HG03025 (cell line): ENCODE results near the gene PDIA2.

Experiments
- ATAC-seq: cut with Tn5 transposase; IDR thresholded peaks from one replicate; pipeline ENCODE4 v1.9.1; 2021; ENCODE audit warnings: mild to moderate bottlenecking, moderate library complexity; ENCODE audit not compliant: unreplicated experiment, low FRiP score

Gene PDIA2

GRCh38 chr16:279531-279930 lies 3.4 kb upstream of the PDIA2 start:
- no peak for ATAC-seq

- ATAC-seq, result no peak
Observed at GRCh38 chr16:280005-280460, 2.9 kb upstream of the PDIA2 start.

GRCh38 chr16:280552-280951 lies 2.4 kb upstream of the PDIA2 start, which contains the start of gene ARHGDIG:
Gene ARHGDIG (plus strand): TSS chr16:280591. CDS start chr16:280681, 90 bp downstream.
- ATAC-seq, result no peak

- no peak for ATAC-seq
Observed at GRCh38 chr16:280991-281659, 1.8 kb upstream of the PDIA2 start.

- no peak for ATAC-seq
Observed at GRCh38 chr16:281660-282255, 1.2 kb upstream of the PDIA2 start.

GRCh38 chr16:282491-282890 lies 473 bp upstream of the PDIA2 start:
- ATAC-seq, result no peak

GRCh38 chr16:284204-285120 lies 1.5 kb downstream of the PDIA2 start:
- no peak for ATAC-seq

GRCh38 chr16:285146-286055 lies 2.4 kb downstream of the PDIA2 start:
- ATAC-seq, result no peak

- no peak for ATAC-seq
Observed at GRCh38 chr16:286491-287297, 3.7 kb downstream of the PDIA2 start.

- no peak for ATAC-seq
Observed at GRCh38 chr16:287298-287811, 4.4 kb downstream of the PDIA2 start.

GRCh38 chr16:287981-288920 lies 5.3 kb downstream of the PDIA2 start:
- ATAC-seq, result no peak

- ATAC-seq, result no peak
Observed at GRCh38 chr16:289395-289997, 6.5 kb downstream of the PDIA2 start.

GRCh38 chr16:290015-290680 lies 7.2 kb downstream of the PDIA2 start:
- no peak for ATAC-seq

GRCh38 chr16:290681-291405 lies 7.9 kb downstream of the PDIA2 start:
- ATAC-seq, result no peak

GRCh38 chr16:291539-291938 lies 8.6 kb downstream of the PDIA2 start:
- no peak for ATAC-seq

GRCh38 chr16:293043-293775 lies 10.2 kb downstream of the PDIA2 start:
- no peak for ATAC-seq
